Immature natural killer cell (primary cell): Measurements from ENCODE around the gene DTNB. TPM values are rescaled to one million over a fixed set of nuclear protein-coding genes. Genes with fewer than 3 reads are reported as not detected.
"Not testable (repeated sequence)": the region's sequence is repeated elsewhere in the genome, so short reads cannot be mapped to it uniquely, and the experiment has no call there.

Source experiments
- DNase-seq, 3 donors: peaks; one replicate each; pipeline ENCODE4 v3.0.0; 2022; ENCODE audit warnings: mixed read lengths in 1 of 3
- H3K27ac Mint-ChIP-seq, 6 donors: one replicate each; pipeline ENCODE4 v1.8.0; 2020; ENCODE audit warnings: mixed read lengths in 6 of 6, mild to moderate bottlenecking in 5 of 6, inconsistent platforms in 4 of 6, moderate library complexity in 3 of 6
- H3K27me3 Mint-ChIP-seq, 3 donors: one replicate each; pipeline ENCODE4 v1.8.0; 2020 to 2021; ENCODE audit warnings: low read depth in 3 of 3, mild to moderate bottlenecking in 3 of 3, mixed read lengths in 3 of 3, moderate library complexity in 3 of 3, inconsistent platforms in 1 of 3
- H3K36me3 Mint-ChIP-seq, 3 donors: one replicate each; pipeline ENCODE4 v1.8.0; 2020; ENCODE audit warnings: mixed read lengths in 3 of 3, inconsistent platforms in 2 of 3, mild to moderate bottlenecking in 2 of 3
- H3K4me1 Mint-ChIP-seq, 2 donors: one replicate each; pipeline ENCODE4 v1.8.0; 2020; ENCODE audit warnings: inconsistent platforms in 2 of 2, mild to moderate bottlenecking in 2 of 2, mixed read lengths in 2 of 2, moderate library complexity in 1 of 2
- H3K4me3 Mint-ChIP-seq, 5 donors: one replicate each; pipeline ENCODE4 v1.8.0; 2020; ENCODE audit warnings: mild to moderate bottlenecking in 5 of 5, mixed read lengths in 5 of 5, inconsistent platforms in 3 of 5, moderate library complexity in 3 of 5
- H3K9me3 Mint-ChIP-seq, 6 donors: one replicate each; pipeline ENCODE4 v1.8.0; 2020; ENCODE audit warnings: mild to moderate bottlenecking in 6 of 6, mixed read lengths in 6 of 6, inconsistent platforms in 4 of 6, moderate library complexity in 3 of 6
- polyA plus RNA-seq, 3 donors: library from polyadenylated mRNA; unstranded; fragments of 300-500 nt; fragmentation: Illumina TruSeq; gene quantifications; one replicate each; pipeline ENCODE4 v1.2.3, GENCODE V29; 2021

The DTNB gene
- polyA plus RNA-seq, 3 donors from 2014 or later: 9.1 to 15.7 (median 11.1) TPM

GRCh38 chr2:25601711-25602332 is 71.6 kb downstream of the DTNB start:
- H3K4me3 Mint-ChIP-seq, DNase-seq, H3K4me1 Mint-ChIP-seq, H3K9me3 Mint-ChIP-seq, H3K27me3 Mint-ChIP-seq, H3K36me3 Mint-ChIP-seq, H3K27ac Mint-ChIP-seq: not testable (repeated sequence)

- Mint-ChIP-seq H3K36me3 (peaks cover 4 to 6% (median 5%) of the 10 kb centered on the region in 3 donors), H3K27ac (no peak overlapping the region), H3K4me1 (no peaks in the 10 kb centered on the region), H3K4me3 (no peak overlapping the region), H3K9me3 (no peaks in the 10 kb centered on the region), H3K27me3 (peaks cover 0 to 2% (median 0%) of the 10 kb centered on the region in 3 donors)
- DNase-seq: no peak
These were observed 74.5 kb downstream of the DTNB start for GRCh38 chr2:25598911-25599310.

- peaks cover 0 to 2% (median 0%) of the 10 kb centered on the region in 3 donors for H3K27me3 Mint-ChIP-seq
These were observed 75.0 kb downstream of the DTNB start for GRCh38 chr2:25598332-25598731.

GRCh38 chr2:25597881-25598280 is 75.5 kb downstream of the DTNB start:
- no peak overlapping the region for H3K4me3 Mint-ChIP-seq

More at GRCh38 chr2:25598332-25598731, 75.0 kb downstream of the DTNB start:
- Mint-ChIP-seq H3K4me1 (no peaks in the 10 kb centered on the region), H3K36me3 (peaks cover 4 to 6% (median 5%) of the 10 kb centered on the region in 3 donors), H3K27ac (peak overlapping the region in 1 of 6 donors; percentile 54), H3K4me3 (no peak overlapping the region), H3K9me3 (no peaks in the 10 kb centered on the region)
- DNase-seq: no peak

GRCh38 chr2:25596516-25597244 is 76.7 kb downstream of the DTNB start:
- Mint-ChIP-seq H3K27ac (no peak overlapping the region), H3K4me1 (peaks cover 7 to 8% of the 10 kb centered on the region in 2 donors), H3K27me3 (peaks cover 0 to 3% (median 3%) of the 10 kb centered on the region in 3 donors), H3K36me3 (peaks cover 4 to 6% (median 5%) of the 10 kb centered on the region in 3 donors), H3K9me3 (no peaks in the 10 kb centered on the region), H3K4me3 (no peak overlapping the region)
- DNase-seq: no peak

More at GRCh38 chr2:25597881-25598280, 75.5 kb downstream of the DTNB start:
- Mint-ChIP-seq H3K4me1 (no peaks in the 10 kb centered on the region), H3K27ac (no peak overlapping the region), H3K36me3 (peaks cover 4 to 6% (median 5%) of the 10 kb centered on the region in 3 donors), H3K27me3 (peaks cover 0 to 2% (median 0%) of the 10 kb centered on the region in 3 donors), H3K9me3 (no peaks in the 10 kb centered on the region)
- DNase-seq: no peak

- Mint-ChIP-seq H3K27ac (no peak overlapping the region), H3K27me3 (peaks cover 0 to 3% (median 3%) of the 10 kb centered on the region in 3 donors), H3K4me1 (peaks cover 7 to 10% of the 10 kb centered on the region in 2 donors), H3K36me3 (peaks cover 4 to 6% (median 5%) of the 10 kb centered on the region in 3 donors), H3K4me3 (no peak overlapping the region), H3K9me3 (no peaks in the 10 kb centered on the region)
- DNase-seq: no peak
These were observed 78.0 kb downstream of the DTNB start for GRCh38 chr2:25595393-25595792.

- H3K36me3 Mint-ChIP-seq: peaks cover 4 to 6% (median 5%) of the 10 kb centered on the region in 3 donors
- peaks cover 7 to 10% of the 10 kb centered on the region in 2 donors for H3K4me1 Mint-ChIP-seq
- H3K9me3 Mint-ChIP-seq: no peaks in the 10 kb centered on the region
- peaks cover 0 to 3% (median 3%) of the 10 kb centered on the region in 3 donors for H3K27me3 Mint-ChIP-seq
- no peak for DNase-seq
- H3K27ac Mint-ChIP-seq: no peak overlapping the region
- H3K4me3 Mint-ChIP-seq: no peak overlapping the region
These were observed 78.4 kb downstream of the DTNB start for GRCh38 chr2:25594991-25595390.

- Mint-ChIP-seq H3K4me3 (no peak overlapping the region), H3K27ac (peak overlapping the region in 2 of 6 donors; percentile 49 to 76), H3K9me3 (no peaks in the 10 kb centered on the region), H3K4me1 (peaks cover 17 to 20% of the 10 kb centered on the region in 2 donors), H3K36me3 (peaks cover 0 to 4% (median 0%) of the 10 kb centered on the region in 3 donors), H3K27me3 (peaks cover 0 to 3% (median 2%) of the 10 kb centered on the region in 3 donors)
- DNase-seq: no peak
These were observed 80.5 kb downstream of the DTNB start for GRCh38 chr2:25592766-25593292.

- Mint-ChIP-seq H3K9me3 (no peaks in the 10 kb centered on the region), H3K4me3 (peak overlapping the region in 1 of 5 donors; percentile 14), H3K27me3 (peaks cover 0 to 3% (median 2%) of the 10 kb centered on the region in 3 donors), H3K27ac (no peak overlapping the region), H3K36me3 (no peaks in the 10 kb centered on the region), H3K4me1 (peaks cover 20 to 22% of the 10 kb centered on the region in 2 donors)
- no peak for DNase-seq
These were observed 82.4 kb downstream of the DTNB start for GRCh38 chr2:25590921-25591505.

- Mint-ChIP-seq H3K36me3 (no peaks in the 10 kb centered on the region), H3K27ac (no peak overlapping the region), H3K9me3 (no peaks in the 10 kb centered on the region)
These were observed 83.6 kb downstream of the DTNB start for GRCh38 chr2:25589676-25590205.

GRCh38 chr2:25588576-25588975 is 84.8 kb downstream of the DTNB start:
- peak overlapping the region in 1 of 5 donors; percentile 38 for H3K4me3 Mint-ChIP-seq
- H3K36me3 Mint-ChIP-seq: no peaks in the 10 kb centered on the region
- H3K27me3 Mint-ChIP-seq: peaks cover 0 to 3% (median 2%) of the 10 kb centered on the region in 3 donors
- peak in 1 of 3 donors; percentile 6 for DNase-seq
- peaks cover 20 to 22% of the 10 kb centered on the region in 2 donors for H3K4me1 Mint-ChIP-seq
- H3K27ac Mint-ChIP-seq: peak overlapping the region in 2 of 6 donors; percentile 14 to 48
- H3K9me3 Mint-ChIP-seq: no peaks in the 10 kb centered on the region

More at GRCh38 chr2:25589676-25590205, 83.6 kb downstream of the DTNB start:
- Mint-ChIP-seq H3K4me3 (no peak overlapping the region), H3K27me3 (peaks cover 0 to 3% (median 2%) of the 10 kb centered on the region in 3 donors), H3K4me1 (peaks cover 20 to 22% of the 10 kb centered on the region in 2 donors)
- DNase-seq: no peak

- Mint-ChIP-seq H3K9me3 (no peaks in the 10 kb centered on the region), H3K4me3 (no peak overlapping the region), H3K4me1 (peaks cover 18 to 22% of the 10 kb centered on the region in 2 donors), H3K36me3 (no peaks in the 10 kb centered on the region), H3K27ac (peak overlapping the region in 1 of 6 donors; percentile 51), H3K27me3 (peaks cover 0 to 3% (median 2%) of the 10 kb centered on the region in 3 donors)
- no peak for DNase-seq
These were observed 86.0 kb downstream of the DTNB start for GRCh38 chr2:25587361-25587760.

- Mint-ChIP-seq H3K27me3 (no peaks in the 10 kb centered on the region), H3K36me3 (no peaks in the 10 kb centered on the region), H3K4me1 (peaks cover 12 to 16% of the 10 kb centered on the region in 2 donors), H3K4me3 (no peak overlapping the region), H3K27ac (peak overlapping the region in 1 of 6 donors; percentile 30), H3K9me3 (no peaks in the 10 kb centered on the region)
- DNase-seq: no peak
These were observed 86.6 kb downstream of the DTNB start for GRCh38 chr2:25586726-25587144.
